Body of pancreas (tissue), 4 donors: ENCODE measurements around the gene TATDN3. TPM values are rescaled to one million over a fixed set of nuclear protein-coding genes. Genes with fewer than 3 reads are reported as not detected.
"Not testable (repeated sequence)": the region's sequence is repeated elsewhere in the genome, so short reads cannot be mapped to it uniquely, and the experiment has no call there.

Experiments
- ATAC-seq: fragments of 150-250 bp; one replicate; pipeline ENCODE4 v1.9.1; 2016
- DNase-seq, 4 donors: peaks; one replicate each; pipeline ENCODE4 v3.0.0-alpha.2; 2019
- H3K27ac ChIP-seq, 4 donors: fragments of 200-600 bp; sonication (generic); 1 replicate in 3 of 4; 2 replicates in 1 of 4; pipeline versions ENCODE4 v1.5.1 to v1.6.1; 2016 to 2019; ENCODE audit warnings: mild to moderate bottlenecking in 1 of 4, mixed read lengths in 1 of 4, moderate library complexity in 1 of 4
- H3K27me3 ChIP-seq, 2 donors: fragments of 200-600 bp; sonication (generic); one replicate each; pipeline ENCODE4 v1.6.0; 2016; ENCODE audit warnings: mild to moderate bottlenecking in 1 of 2
- H3K36me3 ChIP-seq, 2 donors: fragments of 200-600 bp; sonication (generic); replicated peaks in 1 of 2; 2 replicates each; pipeline ENCODE4 v1.5.1; 2016; ENCODE audit warnings: low read depth in 2 of 2; ENCODE audit not compliant: insufficient read depth in 1 of 2
- H3K4me1 ChIP-seq: fragments of 200-600 bp; sonication (generic); one replicate; pipeline ENCODE4 v1.6.0; 2016
- H3K4me3 ChIP-seq, 2 donors: fragments of 200-600 bp; sonication (generic); 1 replicate in 1 of 2; 2 replicates in 1 of 2; pipeline ENCODE4 v1.5.1; 2016 to 2019
- H3K9me3 ChIP-seq, 3 donors: fragments of 200-600 bp; sonication (generic); 1 replicate in 2 of 3; 2 replicates in 1 of 3; pipeline ENCODE4 v1.5.1; 2016
- CTCF ChIP-seq, 7 experiments: fragments of 450-650 bp in 4 of 7; fragments of 200-600 bp in 3 of 7; sonication (generic) in 3 of 7; IDR thresholded peaks; one replicate each; pipeline ENCODE4 v1.5.1; 2016 to 2019; ENCODE audit warnings: antibody characterized with exemption in 7 of 7
- POLR2A ChIP-seq, 3 donors: fragments of 450-650 bp; IDR thresholded peaks; one replicate each; pipeline ENCODE4 v1.6.1; 2016; ENCODE audit warnings: antibody characterized with exemption in 3 of 3, mild to moderate bottlenecking in 2 of 3
- WGBS, 2 donors: methylation state at CpG; one replicate each; pipeline ENCODE4 v1.1.5; 2017; 5-methylcytosine and 5-hydroxymethylcytosine counted together
- intact Hi-C: fragments of 100-400 bp; cut with DNase I; formaldehyde crosslinking; loops from one replicate; pipeline ENCODE4 v1.15.1; 2023
- total RNA-seq, 2 donors: library from RNA; depleted of rRNA; stranded (reverse); fragments of >200 nt; gene quantifications; one replicate each; pipeline ENCODE4 v1.1.0, GENCODE V29; 2016

TATDN3 gene
- total RNA-seq, 2 donors from 2014 or later = 6.3 to 10.6 TPM

GRCh38 chr1:212774584-212774983 is 17.1 kb upstream of the TATDN3 start:
- no peak overlapping the region for H3K27ac ChIP-seq
- no peak overlapping the region for H3K4me3 ChIP-seq
- ATAC-seq (no peak), DNase-seq (peak in 1 of 4 donors; percentile 10)
- intact Hi-C loops = no loop called here
- H3K4me1 ChIP-seq = no peaks in the 10 kb centered on the region
- TF ChIP-seq POLR2A (IDR thresholded peaks at IDR 0.05) = no peak
- WGBS, 2 donors = 76 to 87% methylated on average over 2 of the region's 2 CpGs
- no peaks in the 10 kb centered on the region for H3K36me3 ChIP-seq
- no peaks in the 10 kb centered on the region for H3K27me3 ChIP-seq
- peaks cover 0 to 4% (median 0%) of the 10 kb centered on the region in 3 donors for H3K9me3 ChIP-seq

- no peak for DNase-seq
- H3K4me1 ChIP-seq = no peaks in the 10 kb centered on the region
- ATAC-seq = no peak
Measured at GRCh38 chr1:212775241-212775640, 16.5 kb upstream of the TATDN3 start.

DNA sequence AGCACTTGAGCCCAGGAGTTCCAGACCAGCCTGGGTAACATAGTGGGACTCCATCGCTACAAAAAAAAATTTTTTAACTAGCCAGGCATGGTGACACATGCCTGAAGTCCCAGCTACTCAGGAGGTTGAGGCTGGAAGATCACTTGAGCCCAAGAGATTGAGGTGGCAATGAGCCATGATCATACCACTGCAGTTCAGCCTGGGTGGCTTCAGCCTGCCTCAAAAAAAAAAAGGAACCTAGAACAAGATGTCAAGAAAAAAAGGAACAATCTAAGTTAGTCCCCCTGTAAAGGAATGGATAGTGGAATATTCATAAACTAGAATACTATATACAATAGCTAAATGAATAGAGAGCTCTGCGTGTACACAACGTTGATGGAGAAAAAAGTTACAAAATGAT is 14.5 kb upstream of the TATDN3 start:
- no peaks in the 10 kb centered on the region for H3K27me3 ChIP-seq
- no peaks in the 10 kb centered on the region for H3K9me3 ChIP-seq
- ATAC-seq (no peak), DNase-seq (no peak)
- peaks cover 0 to 1% of the 10 kb centered on the region in 2 donors for H3K36me3 ChIP-seq
- H3K4me1 ChIP-seq = no peaks in the 10 kb centered on the region
- intact Hi-C loops = no loop called here
- 87 to 90% methylated on average over 3 of the region's 3 CpGs for WGBS, 2 donors
- no peak for TF ChIP-seq POLR2A (IDR thresholded peaks at IDR 0.05)
- TF ChIP-seq CTCF (IDR thresholded peaks at IDR 0.05) = no peak
- no peak overlapping the region for H3K4me3 ChIP-seq
- no peak overlapping the region for H3K27ac ChIP-seq

More at GRCh38 chr1:212775241-212775640, 16.5 kb upstream of the TATDN3 start:
- Histone ChIP-seq H3K27ac (no peak overlapping the region), H3K9me3 (peaks cover 0 to 3% (median 0%) of the 10 kb centered on the region in 3 donors), H3K27me3 (no peaks in the 10 kb centered on the region), H3K4me3 (no peak overlapping the region), H3K36me3 (no peaks in the 10 kb centered on the region)
- no peak for TF ChIP-seq POLR2A (IDR thresholded peaks at IDR 0.05)
- TF ChIP-seq CTCF (IDR thresholded peaks at IDR 0.05) = no peak
- intact Hi-C loops = no loop called here

DNA sequence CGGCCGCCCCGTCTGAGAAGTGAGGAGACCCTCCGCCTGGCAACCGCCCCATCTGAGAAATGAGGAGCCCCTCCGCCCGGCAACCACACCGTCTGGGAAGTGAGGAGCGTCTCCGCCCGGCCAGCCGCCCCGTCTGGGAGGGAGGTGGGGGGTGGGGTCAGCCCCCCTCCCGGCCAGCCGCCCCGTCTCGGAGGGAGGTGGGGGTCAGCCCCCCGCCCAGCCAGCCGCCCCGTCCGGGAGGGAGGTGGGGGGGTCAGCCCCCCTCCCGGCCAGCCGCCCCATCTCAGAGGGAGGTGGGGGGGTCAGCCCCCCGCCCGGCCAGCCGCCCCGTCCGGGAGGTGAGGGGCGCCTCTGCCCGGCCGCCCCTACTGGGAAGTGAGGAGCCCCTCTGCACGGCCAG is 12.6 kb upstream of the TATDN3 start:
- DNase-seq, ATAC-seq, intact Hi-C loops, H3K36me3 ChIP-seq, H3K4me1 ChIP-seq, H3K27ac ChIP-seq, H3K9me3 ChIP-seq, H3K4me3 ChIP-seq, H3K27me3 ChIP-seq: not testable (repeated sequence)
- WGBS, 2 donors = no CpG with 5 or more reads among the region's 32 CpGs

- H3K4me3 ChIP-seq = no peak overlapping the region
- peaks cover 0 to 7% of the 10 kb centered on the region in 2 donors for H3K36me3 ChIP-seq
- intact Hi-C loops = no loop called here
- ATAC-seq (no peak), DNase-seq (no peak)
- no peaks in the 10 kb centered on the region for H3K4me1 ChIP-seq
- H3K27me3 ChIP-seq = no peaks in the 10 kb centered on the region
- WGBS, 2 donors = 93 to 95% methylated on average over 3 of the region's 3 CpGs
- no peaks in the 10 kb centered on the region for H3K9me3 ChIP-seq
- no peak overlapping the region for H3K27ac ChIP-seq
- TF ChIP-seq POLR2A (IDR thresholded peaks at IDR 0.05) (no peak), CTCF (IDR thresholded peaks at IDR 0.05) (no peak)
Measured at GRCh38 chr1:212780759-212781158, 10.9 kb upstream of the TATDN3 start.

DNA sequence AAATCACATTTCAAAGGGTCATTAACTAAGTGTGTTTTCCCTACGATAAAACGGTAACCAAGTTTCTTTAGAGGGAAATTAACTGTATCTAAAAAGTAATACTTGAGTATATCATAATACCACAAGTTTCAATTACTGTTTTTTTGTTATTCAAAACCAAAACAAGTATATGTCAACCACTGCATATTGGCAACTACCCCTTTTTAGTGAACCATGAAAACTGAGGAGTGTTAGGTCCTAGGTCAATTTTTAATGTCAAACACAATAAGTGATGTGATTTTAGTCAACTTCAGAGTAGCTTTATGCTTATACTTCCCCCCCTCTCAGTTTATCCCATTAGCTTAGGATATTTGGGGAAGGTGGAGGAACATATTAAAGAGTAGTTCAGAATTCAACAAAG is 10.5 kb upstream of the TATDN3 start:
- 89 to 95% methylated on average over 2 of the region's 2 CpGs for WGBS, 2 donors
- TF ChIP-seq CTCF (IDR thresholded peaks at IDR 0.05) = no peak
- no peak for TF ChIP-seq POLR2A (IDR thresholded peaks at IDR 0.05)
- intact Hi-C loops = no loop called here
- H3K4me1 ChIP-seq = no peaks in the 10 kb centered on the region
- no peak overlapping the region for H3K27ac ChIP-seq
- ATAC-seq (no peak), DNase-seq (no peak)
- no peaks in the 10 kb centered on the region for H3K9me3 ChIP-seq
- H3K4me3 ChIP-seq = no peak overlapping the region
- H3K27me3 ChIP-seq = no peaks in the 10 kb centered on the region
- H3K36me3 ChIP-seq = peaks cover 0 to 9% of the 10 kb centered on the region in 2 donors
